Measurements from ENCODE around the gene TMEM74B. TPM values are rescaled to one million over a fixed set of nuclear protein-coding genes. Genes with fewer than 3 reads are reported as not detected.

The TMEM74B gene
- total RNA-seq, 1 experiment from 2014 or later, result 4.9 TPM

DNA sequence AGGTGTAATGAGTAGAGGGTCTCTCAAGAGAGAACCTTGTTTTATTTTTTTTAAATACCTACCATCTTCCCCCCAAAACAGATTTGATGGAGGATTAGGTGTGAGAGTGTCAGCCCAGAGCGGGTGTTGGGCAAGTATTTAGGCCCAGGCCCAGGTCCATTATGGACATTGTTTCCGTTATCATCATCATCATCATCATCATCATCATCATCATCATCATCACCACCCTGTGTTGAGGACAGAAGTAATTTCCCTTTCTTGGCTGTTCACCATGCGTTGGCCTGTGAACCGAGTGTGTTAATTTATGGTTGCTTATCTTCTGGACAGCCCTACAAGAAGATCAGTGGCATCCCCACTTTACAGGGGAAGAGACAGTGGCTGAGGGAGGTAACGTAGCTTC is 37.8 kb downstream of the TMEM74B start:
- H3K27ac ChIP-seq (ENCODE audit: insufficient read length, low read depth, low read length), result no peak overlapping the region

More for the DNA sequence above, 37.8 kb downstream of the TMEM74B start:
- Histone ChIP-seq H3K56ac (ENCODE audit: insufficient read length, low read depth, low read length) (no peak overlapping the region), H3K9ac (ENCODE audit: extremely low read depth, insufficient read length, low read length) (no peak overlapping the region), H3K4me2 (ENCODE audit: insufficient read depth, insufficient read length, low read length) (no peak overlapping the region), H3K27me3 (ENCODE audit: insufficient read depth, low read length) (no peaks in the 10 kb centered on the region), H2BK12ac (ENCODE audit: insufficient read length, low read depth, low read length) (no peak overlapping the region), H2BK5ac (ENCODE audit: insufficient read length, low read length) (no peak overlapping the region), H4K20me1 (ENCODE audit: control insufficient read depth, insufficient read depth, insufficient read length) (no peaks in the 10 kb centered on the region), H4K91ac (ENCODE audit: insufficient read length, low read depth, low read length) (no peak overlapping the region), H4K5ac (ENCODE audit: insufficient read length, low read depth, low read length) (no peak overlapping the region), H2AFZ (ENCODE audit: low read length) (no peak overlapping the region), H4K8ac (replicated peaks; ENCODE audit: insufficient read length, low read depth, low read length) (no peak overlapping the region), H2BK120ac (ENCODE audit: low read depth, low read length, poor library complexity, severe bottlenecking) (no peak overlapping the region), H3K79me2 (ENCODE audit: insufficient read depth, low read length) (no peaks in the 10 kb centered on the region), H3K9me3 (ENCODE audit: control insufficient read depth, low read depth, low read length) (no peaks in the 10 kb centered on the region), H3K4ac (ENCODE audit: low read depth, low read length) (no peak overlapping the region), H3K23me2 (ENCODE audit: insufficient read length, low read depth, low read length, poor library complexity, severe bottlenecking) (no peaks in the 10 kb centered on the region), H3K79me1 (ENCODE audit: insufficient read depth, low read depth, low read length, poor library complexity, severe bottlenecking) (no peaks in the 10 kb centered on the region), H3T11ph (ENCODE audit: low read length) (no peak overlapping the region), H3K14ac (ENCODE audit: insufficient read depth, low read length) (no peak overlapping the region), H2BK15ac (ENCODE audit: low read depth, low read length) (no peak overlapping the region), H3K4me1 (ENCODE audit: insufficient read depth, low read length) (no peaks in the 10 kb centered on the region), H3K23ac (ENCODE audit: insufficient read length, low read depth, low read length) (no peak overlapping the region), H2BK20ac (ENCODE audit: low read depth, low read length, poor library complexity, severe bottlenecking) (no peak overlapping the region), H2AK5ac (ENCODE audit: insufficient read length, low read length) (no peak overlapping the region), H3K18ac (ENCODE audit: insufficient read length, low read depth, low read length) (no peak overlapping the region)
- Mint-ChIP-seq H3K4me3 (no peak overlapping the region), H3K36me3 (ENCODE audit: insufficient read depth in 1 of 3, low read depth in 3 of 3) (peaks cover 13 to 40% (median 17%) of the 10 kb centered on the region in 3 experiments; a peak in 6 of 7 replicates), H3K27me3 (ENCODE audit: low read depth) (no peaks in the 10 kb centered on the region; the same call in 1 of the 2 replicates), H3K4me1 (no peaks in the 10 kb centered on the region), H3K27ac (no peak overlapping the region), H3K9me3 (no peaks in the 10 kb centered on the region)
- TF ChIP-seq, protein P1, sequence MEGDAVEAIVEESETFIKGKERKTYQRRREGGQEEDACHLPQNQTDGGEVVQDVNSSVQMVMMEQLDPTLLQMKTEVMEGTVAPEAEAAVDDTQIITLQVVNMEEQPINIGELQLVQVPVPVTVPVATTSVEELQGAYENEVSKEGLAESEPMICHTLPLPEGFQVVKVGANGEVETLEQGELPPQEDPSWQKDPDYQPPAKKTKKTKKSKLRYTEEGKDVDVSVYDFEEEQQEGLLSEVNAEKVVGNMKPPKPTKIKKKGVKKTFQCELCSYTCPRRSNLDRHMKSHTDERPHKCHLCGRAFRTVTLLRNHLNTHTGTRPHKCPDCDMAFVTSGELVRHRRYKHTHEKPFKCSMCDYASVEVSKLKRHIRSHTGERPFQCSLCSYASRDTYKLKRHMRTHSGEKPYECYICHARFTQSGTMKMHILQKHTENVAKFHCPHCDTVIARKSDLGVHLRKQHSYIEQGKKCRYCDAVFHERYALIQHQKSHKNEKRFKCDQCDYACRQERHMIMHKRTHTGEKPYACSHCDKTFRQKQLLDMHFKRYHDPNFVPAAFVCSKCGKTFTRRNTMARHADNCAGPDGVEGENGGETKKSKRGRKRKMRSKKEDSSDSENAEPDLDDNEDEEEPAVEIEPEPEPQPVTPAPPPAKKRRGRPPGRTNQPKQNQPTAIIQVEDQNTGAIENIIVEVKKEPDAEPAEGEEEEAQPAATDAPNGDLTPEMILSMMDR (conservative IDR thresholded peaks at IDR 0.05), result no peak
- no peak for DNase-seq
- WGBS (ENCODE audit: extremely low coverage, insufficient read length, low lambda C conversion rate), result no CpG with 5 or more reads among the region's 5 CpGs

Data from H9 (cell line).